ENCODE results near the gene ST6GAL1.

- TF ChIP-seq CTCF (IDR thresholded peaks at IDR 0.05 in 4 of 5, conservative IDR thresholded peaks at IDR 0.05 in 1 of 5) (no peak), POLR2A (IDR thresholded peaks at IDR 0.05) (no peak)
These were observed 139.7 kb downstream of the ST6GAL1 start for GRCh38 chr3:187069857-187070516.

Data from gastrocnemius medialis (tissue), 4 donors.